GM20431 (cell line): ENCODE results near the gene SH3YL1.

ENCODE experiments used
- in situ Hi-C: fragments of 300-500 bp; cut with MseI, MboI; formaldehyde crosslinking; loops from one replicate; pipeline ENCODE4 v1.15.0; 2020; ENCODE audit warnings: low sequenced_read_pairs; ENCODE audit not compliant: unreplicated experiment

Gene SH3YL1

DNA sequence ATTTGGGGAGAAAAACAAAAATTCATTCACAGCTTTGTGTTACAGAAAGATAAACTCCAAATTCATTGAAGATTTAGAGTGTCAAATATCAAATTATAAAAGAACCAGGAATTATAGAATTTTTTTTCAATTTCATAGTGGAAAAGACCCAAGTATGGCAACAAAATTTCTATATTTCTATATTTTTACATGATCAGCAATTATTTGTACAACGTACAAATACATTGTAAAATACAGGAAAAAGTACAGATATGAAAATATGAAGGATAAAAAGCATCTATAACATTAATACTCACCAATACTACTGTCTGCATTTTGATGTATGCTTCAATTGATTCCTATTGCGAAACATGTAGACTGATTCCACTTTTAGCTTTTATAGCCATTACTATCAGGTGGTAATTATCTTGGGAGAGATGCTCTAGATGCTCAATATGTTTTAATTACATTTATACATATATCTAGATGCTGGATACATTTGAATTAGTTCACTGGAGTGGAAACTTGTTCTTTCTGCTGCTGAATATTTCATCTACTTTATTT lies 4.0 kb downstream of the SH3YL1 start:
- in situ Hi-C loops, result no loop called here

DNA sequence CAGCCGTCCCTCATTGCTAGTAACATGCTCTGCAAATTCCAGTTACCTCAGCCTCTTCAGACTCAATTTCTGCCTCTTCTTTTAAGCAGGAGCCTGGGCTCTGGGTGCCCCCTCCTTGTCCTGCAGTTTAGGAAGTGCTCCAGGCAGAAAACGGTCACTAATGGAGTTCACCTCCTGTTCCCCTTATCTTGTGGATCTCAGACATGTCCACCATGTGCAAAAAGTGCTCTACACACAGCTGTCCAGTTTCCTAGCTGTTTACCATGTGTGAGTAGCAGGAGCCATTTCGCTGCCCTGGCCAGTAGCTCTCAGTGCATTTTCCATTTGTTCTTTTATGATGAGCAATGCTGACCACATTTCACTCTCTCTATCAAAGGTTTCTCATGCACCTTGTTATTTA lies 4.9 kb downstream of the SH3YL1 start:
- in situ Hi-C loops, result no loop called here

DNA sequence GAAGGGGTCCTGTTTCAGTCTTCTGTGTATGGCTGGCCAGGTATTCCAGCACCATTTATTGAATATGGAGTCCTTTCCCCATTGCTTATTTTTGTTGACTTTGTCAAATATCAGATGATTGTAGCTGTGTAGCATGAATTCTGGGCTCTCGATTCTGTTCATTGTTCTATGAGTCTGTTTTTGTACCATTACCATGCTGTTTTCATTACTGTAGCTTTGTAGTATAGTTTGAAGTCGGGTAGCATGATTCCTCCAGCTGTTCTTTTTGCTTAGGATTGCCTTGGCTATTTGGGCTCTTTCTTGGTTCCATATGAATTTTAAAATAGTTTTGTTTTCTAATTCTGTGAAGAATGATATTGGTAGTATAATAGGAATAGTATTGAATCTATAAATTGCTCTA lies 6.0 kb downstream of the SH3YL1 start:
- in situ Hi-C loops, result no loop called here

DNA sequence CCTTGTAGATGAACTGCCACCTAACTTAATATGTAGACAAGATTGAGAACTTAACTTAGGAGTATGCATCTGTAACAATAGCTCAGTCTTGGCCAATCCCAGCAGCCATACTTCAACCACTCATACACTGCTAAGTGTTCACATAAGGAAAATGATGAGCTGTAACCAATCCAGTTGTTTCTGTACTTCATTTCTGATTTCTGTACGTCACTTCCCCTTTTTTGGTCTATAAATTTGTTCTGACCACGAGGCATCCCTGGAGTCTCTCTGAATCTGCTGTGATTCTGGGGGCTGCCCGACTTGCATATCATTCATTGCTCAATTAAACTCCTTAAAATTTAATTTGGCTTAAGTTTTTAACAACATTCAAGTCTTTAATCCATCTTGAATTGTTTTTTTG lies 6.4 kb downstream of the SH3YL1 start:
- in situ Hi-C loops, result no loop called here

DNA sequence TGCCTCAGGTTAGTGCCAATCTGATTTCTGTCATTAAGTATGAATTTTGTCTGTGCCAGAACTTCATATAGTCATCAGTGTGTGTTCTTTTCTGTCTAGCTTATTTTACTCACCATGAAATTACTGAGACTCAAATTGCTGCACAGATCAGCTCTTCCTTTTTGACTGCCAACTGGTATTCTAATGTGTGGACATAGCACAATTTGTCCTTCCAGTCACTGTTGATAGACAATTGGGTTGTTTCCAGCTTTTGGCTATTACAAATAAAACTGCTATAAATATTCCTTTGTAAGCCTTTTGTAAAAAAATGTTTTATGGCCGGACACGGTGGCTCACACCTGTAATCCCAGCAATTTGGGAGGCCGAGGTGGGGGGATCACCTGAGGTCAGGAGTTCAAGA lies 7.7 kb downstream of the SH3YL1 start:
- in situ Hi-C loops, result no loop called here

DNA sequence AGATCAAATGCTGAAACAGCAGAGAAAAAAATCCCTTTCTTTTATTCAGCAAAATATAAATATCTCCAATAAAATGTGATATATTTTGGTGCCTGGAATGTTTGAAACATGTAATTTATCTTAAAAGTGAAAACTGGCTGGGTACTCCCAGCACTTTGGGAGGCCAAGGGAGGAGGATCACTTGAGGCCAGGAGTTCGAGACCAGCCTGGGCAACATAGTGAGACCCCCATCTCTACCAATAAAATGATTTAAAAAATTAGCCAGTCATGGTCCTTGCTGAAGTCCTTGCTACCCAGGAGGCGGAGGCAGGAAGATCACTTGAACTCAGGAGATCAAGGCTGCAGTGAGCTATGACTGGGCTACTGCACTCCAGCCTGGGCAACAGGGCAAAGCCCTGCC lies 8.6 kb downstream of the SH3YL1 start:
- in situ Hi-C loops, result no loop called here

DNA sequence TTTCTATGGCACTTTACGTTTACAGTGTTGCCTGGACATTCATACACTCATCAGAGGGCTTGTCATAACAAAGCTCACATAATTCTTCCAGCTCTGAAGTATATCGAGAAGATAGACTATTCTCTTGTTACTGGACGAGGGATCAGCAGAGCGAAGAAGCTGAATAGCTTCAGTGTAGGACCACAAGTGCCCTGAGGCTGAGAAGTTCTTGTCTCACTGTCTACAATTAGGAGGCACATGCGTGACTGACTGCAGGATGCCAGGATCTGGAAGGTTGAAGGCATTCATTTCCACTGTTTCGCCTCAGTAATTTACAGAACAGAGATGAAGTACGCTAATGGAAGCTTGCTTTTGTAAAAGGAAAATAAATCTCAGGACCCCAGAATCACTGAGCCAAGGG lies 9.6 kb downstream of the SH3YL1 start:
- in situ Hi-C loops, result no loop called here

DNA sequence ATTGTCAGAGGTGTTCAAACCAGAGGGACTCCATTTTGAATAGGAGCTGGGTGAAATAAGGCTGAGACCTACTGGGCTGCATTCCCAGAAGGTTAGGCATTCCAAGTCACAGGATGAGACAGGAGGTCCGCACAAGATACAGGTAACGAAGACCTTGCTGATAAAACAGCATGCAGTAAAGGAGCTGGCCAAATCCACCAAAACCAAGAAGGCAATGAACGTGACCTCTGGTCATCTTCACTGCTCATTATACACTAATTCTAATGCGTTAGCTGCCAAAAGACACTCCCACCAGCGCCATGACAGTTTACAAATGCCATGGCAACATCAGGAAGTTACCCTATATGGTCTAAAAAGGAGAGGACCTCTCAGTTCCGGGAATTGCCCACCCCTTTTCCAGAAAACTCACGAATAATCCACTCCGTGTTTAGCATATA lies 10.6 kb downstream of the SH3YL1 start:
- in situ Hi-C loops, result no loop called here

DNA sequence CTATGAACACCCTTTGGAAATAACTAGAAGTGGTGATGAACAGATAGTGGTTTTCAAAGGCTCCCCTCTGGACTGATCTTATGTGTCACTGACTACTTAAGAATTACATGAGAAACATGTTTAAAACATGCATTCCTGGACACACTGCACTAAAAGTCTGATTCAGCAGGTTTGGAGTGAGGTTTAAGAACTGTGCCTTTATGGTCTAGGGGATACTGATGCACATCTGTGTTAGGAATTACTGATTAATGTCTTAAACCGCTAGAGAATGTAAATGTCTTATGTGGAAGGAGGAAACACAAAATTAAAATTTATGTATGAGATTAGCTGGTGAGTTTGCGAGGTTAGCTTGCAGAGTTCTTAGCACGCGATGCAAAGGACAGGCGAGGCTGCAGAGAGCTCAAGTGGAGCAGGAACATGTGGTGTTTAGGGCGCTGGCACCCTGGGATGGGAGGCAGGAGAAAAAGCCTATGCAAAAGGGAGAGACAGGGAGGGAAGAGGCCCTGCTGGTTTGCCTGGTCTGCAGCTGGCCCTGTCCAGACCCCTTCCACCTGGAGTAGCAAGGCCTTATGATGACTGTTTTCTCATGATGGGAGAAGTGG lies 11.7 kb downstream of the SH3YL1 start:
- in situ Hi-C loops, result no loop called here

DNA sequence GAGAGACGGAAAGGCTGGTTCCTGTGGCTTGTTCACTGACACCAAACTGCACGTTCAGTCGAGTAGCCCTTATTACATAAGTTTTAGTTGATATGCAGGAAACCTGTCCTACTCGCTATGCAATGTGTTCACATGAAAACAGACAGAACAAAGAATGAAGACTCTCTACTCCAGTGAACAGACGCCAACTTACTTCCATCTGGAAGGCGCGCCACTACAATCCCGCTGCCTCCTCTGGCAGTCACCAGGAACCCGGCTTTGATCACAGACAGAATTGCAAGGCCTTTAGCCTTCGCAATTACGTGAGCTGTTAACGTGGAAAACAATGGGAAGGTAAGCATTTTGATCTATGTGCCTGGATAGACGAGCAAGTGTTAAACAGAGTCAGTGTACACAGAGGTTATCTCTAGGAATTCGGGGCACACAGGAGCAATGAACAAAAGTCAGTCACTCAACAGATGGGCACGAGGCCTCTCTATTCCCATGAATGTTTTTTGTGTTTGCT lies 14.2 kb downstream of the SH3YL1 start:
- in situ Hi-C loops, result no loop called here

DNA sequence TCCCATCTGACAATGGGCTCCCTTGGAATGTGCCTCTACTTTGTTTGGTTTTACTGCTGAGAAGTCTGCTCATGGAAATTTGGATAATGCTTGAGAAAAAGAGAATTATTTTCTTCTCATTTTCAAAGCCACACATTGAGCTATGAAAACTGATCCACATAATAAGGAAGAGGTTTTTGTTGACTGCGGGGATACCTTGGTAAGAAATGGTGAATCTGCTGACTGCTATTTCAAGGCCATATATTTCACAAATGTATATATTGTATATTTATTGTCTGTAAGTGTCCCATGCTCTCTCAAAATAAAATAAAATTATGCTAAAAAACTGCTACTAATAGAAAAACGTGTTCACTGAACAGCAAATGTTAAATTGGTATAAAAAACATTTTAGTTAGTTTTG lies 15.1 kb downstream of the SH3YL1 start:
- in situ Hi-C loops, result no loop called here

DNA sequence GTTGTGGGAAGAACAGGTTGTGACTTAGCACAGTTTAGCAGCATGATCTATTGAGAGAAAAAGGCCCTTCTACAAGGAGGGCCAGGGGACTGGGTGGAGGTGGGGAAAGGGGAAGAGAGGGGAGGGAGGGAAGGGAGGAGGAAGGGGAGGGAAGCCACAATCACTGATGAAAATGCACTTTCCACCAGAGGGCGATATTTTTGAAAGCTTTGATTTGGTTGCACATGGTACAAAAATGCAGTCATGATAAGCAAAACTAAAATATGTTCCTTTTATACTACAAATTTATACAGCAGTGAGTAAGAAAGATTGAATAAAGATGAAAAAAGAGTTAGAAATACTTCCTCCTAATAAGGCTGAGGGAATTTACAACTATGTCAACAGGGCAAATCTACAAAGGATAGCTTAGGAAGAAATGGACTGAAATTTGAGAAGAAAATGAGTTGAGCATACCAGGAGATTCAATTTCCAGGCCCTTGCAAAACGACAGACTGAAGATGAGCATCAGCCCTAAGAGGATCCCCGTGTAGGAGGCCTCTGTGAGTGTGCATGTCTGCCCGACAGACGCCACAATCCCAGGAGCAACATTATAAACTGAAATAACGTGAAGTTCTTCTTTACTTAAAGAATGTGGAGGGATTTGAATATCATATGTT lies 17.2 kb downstream of the SH3YL1 start:
- in situ Hi-C loops, result no loop called here

DNA sequence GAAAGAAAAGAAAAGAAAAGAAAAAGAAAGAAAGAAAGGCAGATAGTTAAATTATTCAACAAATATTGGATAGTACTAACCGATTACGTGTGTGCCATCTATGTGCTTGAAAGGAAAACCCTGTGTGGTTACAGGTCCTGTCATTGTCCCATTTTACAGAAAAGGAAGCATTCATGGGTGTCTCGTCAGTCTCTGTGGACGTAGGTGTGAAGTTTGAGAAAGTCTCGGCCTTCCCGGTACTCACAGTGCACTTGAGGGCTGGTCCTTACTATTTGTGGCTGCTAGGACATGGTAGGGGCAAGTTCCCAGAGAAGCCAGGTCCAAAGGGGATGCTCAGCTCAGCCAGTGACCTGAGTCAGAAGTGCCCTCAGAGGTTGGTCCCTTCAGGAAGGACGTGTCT lies 19.3 kb downstream of the SH3YL1 start:
- in situ Hi-C loops, result no loop called here

DNA sequence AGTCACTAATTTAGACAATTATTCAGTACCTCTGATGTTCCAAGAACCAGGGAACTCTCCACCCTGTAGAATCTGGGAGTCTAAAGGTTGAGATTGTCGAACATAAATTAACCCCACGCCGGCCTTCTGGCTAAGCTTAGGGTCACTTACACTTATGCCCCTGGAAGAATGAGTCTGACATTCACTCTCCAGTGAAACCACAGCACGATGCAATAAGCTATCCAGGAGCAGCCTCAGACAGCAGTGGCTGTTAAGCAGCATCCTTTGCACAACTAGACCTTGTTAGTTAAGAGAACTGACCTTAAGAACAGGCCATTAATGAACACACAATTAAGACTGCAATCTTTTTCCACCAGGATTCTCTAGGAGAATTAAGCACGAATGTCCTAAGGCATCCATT lies 25.0 kb downstream of the SH3YL1 start:
- in situ Hi-C loops, result no loop called here

DNA sequence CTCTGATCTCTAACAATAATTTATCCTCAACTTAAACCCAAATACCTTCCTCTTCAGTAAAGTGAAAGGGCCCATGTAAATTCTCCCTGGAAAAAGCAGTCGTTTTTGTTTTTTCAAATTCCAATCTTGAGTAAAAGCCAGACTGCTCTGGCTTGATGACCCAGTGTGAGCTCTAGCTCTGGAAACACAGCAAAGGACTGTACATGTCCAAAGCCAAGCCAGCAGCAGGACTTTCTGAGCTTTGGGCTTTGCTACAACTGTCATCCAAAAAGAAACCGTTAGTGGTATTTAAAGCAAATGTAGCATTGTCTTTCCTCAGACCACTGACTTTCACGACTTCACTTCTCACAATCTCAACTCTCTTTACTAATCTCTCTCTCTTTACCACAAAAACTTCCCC lies 25.4 kb downstream of the SH3YL1 start:
- in situ Hi-C loops, result no loop called here

DNA sequence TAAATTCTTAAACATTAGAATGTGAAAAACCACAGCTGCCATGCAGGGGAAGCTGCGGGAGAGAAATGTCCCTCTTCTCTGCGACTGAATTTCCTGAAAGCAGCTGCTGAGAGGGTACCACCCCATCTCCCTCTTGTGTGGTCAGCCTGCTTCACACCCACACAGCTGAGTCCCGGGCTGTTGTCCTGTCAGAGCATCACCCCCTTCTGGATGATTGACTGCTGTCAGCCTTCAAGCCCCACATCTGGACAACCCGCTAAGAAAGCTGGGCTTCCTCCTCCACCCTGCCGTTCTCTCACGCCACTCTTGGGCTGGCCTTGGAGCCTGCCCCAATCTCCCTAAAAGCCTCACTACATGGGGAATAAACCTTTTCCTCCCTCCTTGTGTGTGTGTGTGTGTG lies 26.0 kb downstream of the SH3YL1 start:
- in situ Hi-C loops, result no loop called here

DNA sequence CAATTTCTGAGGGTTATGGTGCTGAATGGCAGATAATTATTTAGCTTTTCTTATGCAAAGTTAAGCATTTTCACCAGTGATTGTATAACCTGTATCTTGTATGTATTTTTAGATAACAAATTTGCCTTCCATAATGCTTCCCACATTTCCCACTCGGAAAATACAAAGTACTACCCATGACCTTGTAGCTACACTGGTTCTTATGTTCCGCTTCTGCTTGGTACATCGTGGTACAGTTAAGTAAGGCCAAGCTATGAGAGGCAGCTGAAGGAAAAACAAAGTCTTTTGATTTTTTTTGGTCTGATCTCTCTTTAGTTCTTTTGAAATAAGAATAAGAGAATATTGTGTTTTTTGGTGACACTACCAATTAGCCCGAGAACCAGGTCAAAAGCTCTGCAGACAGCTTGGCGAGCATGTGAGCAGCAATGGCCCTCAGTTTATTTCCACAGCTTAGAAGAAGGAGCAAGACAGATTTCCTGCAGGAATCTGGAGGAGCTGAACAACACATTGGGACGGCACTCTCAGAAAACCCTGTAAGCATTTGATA lies 26.8 kb downstream of the SH3YL1 start:
- in situ Hi-C loops, result no loop called here

DNA sequence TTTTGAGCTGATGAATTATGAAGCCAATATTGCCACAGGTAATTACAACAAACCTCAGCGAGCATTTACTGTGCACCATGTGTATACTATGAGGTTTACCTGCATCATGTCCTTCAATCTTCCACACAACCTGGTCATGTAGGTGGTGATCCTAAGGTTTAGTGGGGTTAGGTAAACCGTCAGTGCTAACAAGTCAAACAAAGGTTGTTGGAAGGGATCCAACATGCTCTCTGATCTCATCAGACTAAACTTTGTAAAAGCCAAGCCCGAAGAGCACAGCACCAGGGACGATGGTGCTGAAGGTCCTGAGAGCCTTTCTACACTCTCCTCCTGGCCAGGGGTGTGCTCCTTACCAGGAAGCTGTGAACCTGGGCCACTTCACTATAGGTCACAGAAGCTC lies 29.4 kb downstream of the SH3YL1 start:
- in situ Hi-C loops, result no loop called here

DNA sequence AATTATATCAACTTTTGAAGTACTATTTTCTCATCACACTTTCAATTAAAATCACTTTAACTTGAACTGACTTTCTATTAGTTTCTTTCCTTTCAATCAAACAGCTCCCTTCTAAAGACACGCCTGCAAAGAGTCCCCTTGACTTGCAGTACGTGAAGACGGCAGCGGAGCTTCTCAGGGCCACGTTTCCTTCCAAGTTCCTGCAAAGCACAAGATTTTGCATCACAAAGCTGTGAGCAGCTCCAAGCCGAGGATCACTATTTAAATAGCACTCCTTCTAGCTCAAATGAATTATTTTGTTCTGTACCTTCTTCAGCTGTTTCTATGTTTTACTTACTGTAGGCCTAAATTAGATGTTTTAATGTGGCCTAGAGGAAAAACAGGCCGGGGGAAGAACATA lies 30.8 kb downstream of the SH3YL1 start:
- in situ Hi-C loops, result no loop called here

DNA sequence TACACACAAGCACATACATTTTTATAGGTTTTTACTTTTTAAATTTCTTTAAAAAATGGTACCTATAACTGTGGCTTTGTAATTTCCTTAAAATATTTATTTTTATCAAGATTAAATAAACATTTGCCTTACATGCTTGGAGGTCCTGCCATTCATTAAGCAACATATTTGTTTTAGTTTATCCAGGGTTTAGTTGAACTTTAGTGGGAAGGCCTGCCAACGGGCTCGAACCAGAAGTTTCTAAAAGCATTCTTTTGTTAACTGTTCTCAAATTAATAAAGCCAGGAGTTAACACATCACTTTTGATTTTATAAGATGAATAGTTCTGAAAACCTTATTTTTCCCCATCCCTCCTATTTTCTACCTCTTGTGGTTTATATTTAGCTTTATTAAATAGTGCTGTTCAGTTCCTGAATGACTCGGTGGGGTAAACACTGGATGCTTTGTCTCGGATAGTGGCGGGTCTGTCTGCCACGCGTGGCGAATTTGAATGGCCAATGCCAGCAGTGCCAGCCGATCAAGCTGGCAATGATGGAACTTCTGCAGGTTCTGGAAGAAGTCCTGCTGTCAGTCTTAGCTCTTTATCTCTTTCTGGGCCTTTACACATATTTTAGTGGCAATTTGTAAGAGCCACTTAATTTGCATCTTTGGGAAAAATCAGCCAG lies 32.2 kb downstream of the SH3YL1 start:
- in situ Hi-C loops, result no loop called here
